ENCODE results near the gene SLC7A6. TPM values are rescaled to one million over a fixed set of nuclear protein-coding genes. Genes with fewer than 3 reads are reported as not detected.

Gene SLC7A6
- total and polyA plus RNA-seq, 2 of the 13 experiments (the other 11 are each of a cell fraction or from before 2014, with no cell fraction given) = 35.8 to 70.8 TPM

DNA sequence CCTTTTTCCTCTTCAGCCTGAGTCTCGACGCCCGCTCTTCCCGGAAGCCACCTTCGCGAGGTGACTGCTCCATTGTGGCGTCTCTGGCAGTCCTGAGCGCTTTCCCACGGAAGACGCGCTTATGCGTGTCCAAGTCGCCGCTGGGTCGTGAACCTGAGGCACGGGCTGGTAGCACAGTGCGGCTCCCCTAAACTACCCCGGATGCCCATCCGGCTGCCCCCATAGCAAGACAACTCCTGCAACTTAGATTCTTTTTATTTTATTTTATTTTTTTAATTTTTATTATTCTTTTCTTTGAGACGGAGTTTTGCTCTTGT is 26.3 kb upstream of the SLC7A6 start (continued):
- TF ChIP-seq, protein P1, sequence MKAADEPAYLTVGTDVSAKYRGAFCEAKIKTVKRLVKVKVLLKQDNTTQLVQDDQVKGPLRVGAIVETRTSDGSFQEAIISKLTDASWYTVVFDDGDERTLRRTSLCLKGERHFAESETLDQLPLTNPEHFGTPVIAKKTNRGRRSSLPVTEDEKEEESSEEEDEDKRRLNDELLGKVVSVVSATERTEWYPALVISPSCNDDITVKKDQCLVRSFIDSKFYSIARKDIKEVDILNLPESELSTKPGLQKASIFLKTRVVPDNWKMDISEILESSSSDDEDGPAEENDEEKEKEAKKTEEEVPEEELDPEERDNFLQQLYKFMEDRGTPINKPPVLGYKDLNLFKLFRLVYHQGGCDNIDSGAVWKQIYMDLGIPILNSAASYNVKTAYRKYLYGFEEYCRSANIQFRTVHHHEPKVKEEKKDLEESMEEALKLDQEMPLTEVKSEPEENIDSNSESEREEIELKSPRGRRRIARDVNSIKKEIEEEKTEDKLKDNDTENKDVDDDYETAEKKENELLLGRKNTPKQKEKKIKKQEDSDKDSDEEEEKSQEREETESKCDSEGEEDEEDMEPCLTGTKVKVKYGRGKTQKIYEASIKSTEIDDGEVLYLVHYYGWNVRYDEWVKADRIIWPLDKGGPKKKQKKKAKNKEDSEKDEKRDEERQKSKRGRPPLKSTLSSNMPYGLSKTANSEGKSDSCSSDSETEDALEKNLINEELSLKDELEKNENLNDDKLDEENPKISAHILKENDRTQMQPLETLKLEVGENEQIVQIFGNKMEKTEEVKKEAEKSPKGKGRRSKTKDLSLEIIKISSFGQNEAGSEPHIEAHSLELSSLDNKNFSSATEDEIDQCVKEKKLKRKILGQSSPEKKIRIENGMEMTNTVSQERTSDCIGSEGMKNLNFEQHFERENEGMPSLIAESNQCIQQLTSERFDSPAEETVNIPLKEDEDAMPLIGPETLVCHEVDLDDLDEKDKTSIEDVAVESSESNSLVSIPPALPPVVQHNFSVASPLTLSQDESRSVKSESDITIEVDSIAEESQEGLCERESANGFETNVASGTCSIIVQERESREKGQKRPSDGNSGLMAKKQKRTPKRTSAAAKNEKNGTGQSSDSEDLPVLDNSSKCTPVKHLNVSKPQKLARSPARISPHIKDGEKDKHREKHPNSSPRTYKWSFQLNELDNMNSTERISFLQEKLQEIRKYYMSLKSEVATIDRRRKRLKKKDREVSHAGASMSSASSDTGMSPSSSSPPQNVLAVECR (CRISPR knock-in tag; IDR thresholded peaks at IDR 0.05; ENCODE audit: borderline replicate concordance) = no peak
- TF ChIP-seq KAT8 (CRISPR knock-in tag; IDR thresholded peaks at IDR 0.05) (no peak), ZNF766 (CRISPR knock-in tag; IDR thresholded peaks at IDR 0.05; ENCODE audit: borderline replicate concordance) (no peak), MBD4 (IDR thresholded peaks at IDR 0.05; ENCODE audit: borderline replicate concordance, low read length) (no peak), MBNL3 (CRISPR knock-in tag; conservative IDR thresholded peaks at IDR 0.05) (no peak)
- TF ChIP-seq, protein P2, sequence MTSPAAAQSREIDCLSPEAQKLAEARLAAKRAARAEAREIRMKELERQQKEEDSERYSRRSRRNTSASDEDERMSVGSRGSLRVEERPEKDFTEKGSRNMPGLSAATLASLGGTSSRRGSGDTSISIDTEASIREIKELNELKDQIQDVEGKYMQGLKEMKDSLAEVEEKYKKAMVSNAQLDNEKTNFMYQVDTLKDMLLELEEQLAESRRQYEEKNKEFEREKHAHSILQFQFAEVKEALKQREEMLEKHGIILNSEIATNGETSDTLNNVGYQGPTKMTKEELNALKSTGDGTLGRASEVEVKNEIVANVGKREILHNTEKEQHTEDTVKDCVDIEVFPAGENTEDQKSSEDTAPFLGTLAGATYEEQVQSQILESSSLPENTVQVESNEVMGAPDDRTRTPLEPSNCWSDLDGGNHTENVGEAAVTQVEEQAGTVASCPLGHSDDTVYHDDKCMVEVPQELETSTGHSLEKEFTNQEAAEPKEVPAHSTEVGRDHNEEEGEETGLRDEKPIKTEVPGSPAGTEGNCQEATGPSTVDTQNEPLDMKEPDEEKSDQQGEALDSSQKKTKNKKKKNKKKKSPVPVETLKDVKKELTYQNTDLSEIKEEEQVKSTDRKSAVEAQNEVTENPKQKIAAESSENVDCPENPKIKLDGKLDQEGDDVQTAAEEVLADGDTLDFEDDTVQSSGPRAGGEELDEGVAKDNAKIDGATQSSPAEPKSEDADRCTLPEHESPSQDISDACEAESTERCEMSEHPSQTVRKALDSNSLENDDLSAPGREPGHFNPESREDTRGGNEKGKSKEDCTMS (CRISPR knock-in tag; conservative IDR thresholded peaks at IDR 0.05) = no peak
- TF ChIP-seq, protein P3, sequence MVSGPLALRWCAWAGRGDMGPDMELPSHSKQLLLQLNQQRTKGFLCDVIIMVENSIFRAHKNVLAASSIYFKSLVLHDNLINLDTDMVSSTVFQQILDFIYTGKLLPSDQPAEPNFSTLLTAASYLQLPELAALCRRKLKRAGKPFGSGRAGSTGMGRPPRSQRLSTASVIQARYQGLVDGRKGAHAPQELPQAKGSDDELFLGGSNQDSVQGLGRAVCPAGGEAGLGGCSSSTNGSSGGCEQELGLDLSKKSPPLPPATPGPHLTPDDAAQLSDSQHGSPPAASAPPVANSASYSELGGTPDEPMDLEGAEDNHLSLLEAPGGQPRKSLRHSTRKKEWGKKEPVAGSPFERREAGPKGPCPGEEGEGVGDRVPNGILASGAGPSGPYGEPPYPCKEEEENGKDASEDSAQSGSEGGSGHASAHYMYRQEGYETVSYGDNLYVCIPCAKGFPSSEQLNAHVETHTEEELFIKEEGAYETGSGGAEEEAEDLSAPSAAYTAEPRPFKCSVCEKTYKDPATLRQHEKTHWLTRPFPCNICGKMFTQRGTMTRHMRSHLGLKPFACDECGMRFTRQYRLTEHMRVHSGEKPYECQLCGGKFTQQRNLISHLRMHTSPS (CRISPR knock-in tag; IDR thresholded peaks at IDR 0.05; ENCODE audit: low read depth) = 0 out of 2 replicates have a peak, but pooled peaks have one; percentile 8
- TF ChIP-seq, protein P4, sequence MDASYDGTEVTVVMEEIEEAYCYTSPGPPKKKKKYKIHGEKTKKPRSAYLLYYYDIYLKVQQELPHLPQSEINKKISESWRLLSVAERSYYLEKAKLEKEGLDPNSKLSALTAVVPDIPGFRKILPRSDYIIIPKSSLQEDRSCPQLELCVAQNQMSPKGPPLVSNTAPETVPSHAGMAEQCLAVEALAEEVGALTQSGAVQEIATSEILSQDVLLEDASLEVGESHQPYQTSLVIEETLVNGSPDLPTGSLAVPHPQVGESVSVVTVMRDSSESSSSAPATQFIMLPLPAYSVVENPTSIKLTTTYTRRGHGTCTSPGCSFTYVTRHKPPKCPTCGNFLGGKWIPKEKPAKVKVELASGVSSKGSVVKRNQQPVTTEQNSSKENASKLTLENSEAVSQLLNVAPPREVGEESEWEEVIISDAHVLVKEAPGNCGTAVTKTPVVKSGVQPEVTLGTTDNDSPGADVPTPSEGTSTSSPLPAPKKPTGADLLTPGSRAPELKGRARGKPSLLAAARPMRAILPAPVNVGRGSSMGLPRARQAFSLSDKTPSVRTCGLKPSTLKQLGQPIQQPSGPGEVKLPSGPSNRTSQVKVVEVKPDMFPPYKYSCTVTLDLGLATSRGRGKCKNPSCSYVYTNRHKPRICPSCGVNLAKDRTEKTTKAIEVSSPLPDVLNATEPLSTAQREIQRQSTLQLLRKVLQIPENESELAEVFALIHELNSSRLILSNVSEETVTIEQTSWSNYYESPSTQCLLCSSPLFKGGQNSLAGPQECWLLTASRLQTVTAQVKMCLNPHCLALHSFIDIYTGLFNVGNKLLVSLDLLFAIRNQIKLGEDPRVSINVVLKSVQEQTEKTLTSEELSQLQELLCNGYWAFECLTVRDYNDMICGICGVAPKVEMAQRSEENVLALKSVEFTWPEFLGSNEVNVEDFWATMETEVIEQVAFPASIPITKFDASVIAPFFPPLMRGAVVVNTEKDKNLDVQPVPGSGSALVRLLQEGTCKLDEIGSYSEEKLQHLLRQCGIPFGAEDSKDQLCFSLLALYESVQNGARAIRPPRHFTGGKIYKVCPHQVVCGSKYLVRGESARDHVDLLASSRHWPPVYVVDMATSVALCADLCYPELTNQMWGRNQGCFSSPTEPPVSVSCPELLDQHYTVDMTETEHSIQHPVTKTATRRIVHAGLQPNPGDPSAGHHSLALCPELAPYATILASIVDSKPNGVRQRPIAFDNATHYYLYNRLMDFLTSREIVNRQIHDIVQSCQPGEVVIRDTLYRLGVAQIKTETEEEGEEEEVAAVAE (CRISPR knock-in tag; IDR thresholded peaks at IDR 0.05; ENCODE audit: borderline replicate concordance) = no peak
